Spleen (tissue), 7 donors: ENCODE measurements around the gene KCTD10.

Experiments used
- POLR2A ChIP-seq, 3 donors: fragments of 450-650 bp; IDR thresholded peaks; one replicate each; pipeline ENCODE4 v1.5.1; 2017; ENCODE audit warnings: antibody characterized with exemption in 3 of 3, mild to moderate bottlenecking in 1 of 3
- TF ChIP-seq, protein P1 (sequence below), 11 experiments: fragments of 200-600 bp in 7 of 11; fragments of 450-650 bp in 4 of 11; sonication (generic) in 4 of 11; IDR thresholded peaks in 8 of 11; conservative IDR thresholded peaks in 3 of 11; 1 replicate in 7 of 11; 2 replicates in 4 of 11; pipeline versions ENCODE4 v1.4.0 to v1.8.0; 2016 to 2021; ENCODE audit warnings: antibody characterized with exemption in 11 of 11, inconsistent platforms in 4 of 11, mild to moderate bottlenecking in 1 of 11
- donor health status: DM: no; HTN: no; CAD: no; lungs with moderate emphysema.
- donor health status: DM: no; HTN: no; CAD: no.
- donor health status: DM: no; HTN: no; CAD: no.

DNA sequence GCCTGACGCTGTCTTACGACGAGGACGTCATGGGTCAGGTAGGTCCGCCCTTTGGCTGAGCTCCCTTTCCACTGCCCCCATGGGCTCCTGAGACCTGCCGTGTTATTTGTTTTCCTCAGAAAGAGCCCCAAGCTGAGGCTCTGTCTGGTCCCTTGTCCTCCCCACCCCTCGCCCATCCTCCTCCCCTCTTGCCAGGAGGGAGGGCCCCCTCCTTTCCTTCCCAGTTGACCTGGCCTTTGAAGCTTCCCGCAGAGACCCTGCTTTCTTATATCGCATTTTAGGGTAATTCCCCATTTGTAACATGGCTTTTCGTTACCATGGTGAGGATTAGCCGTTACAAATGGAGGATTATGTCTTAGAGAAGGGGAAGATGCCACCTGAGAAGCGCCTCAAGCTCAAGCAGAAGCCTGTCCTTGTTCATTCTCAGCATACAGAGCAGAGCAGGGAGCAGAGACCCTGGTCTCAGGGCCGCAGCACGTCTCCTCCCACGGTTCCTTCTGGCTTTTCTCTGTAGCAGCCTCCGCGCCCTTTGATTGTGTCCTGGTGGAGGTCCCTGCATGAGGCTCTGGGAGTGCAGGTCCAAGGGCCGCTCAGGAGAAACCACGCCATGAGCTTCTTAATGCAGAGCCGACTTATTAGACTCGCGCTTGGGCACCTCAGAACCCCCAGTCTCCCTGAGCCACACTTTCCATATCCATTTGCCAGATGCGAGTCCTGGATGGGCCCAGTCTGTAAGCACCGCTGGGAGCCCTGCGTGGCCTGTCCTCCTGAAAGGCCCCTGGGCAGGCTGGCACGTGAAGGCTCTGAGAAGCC, 47.6 kb upstream of the KCTD10 start:
- TF ChIP-seq, protein P1, sequence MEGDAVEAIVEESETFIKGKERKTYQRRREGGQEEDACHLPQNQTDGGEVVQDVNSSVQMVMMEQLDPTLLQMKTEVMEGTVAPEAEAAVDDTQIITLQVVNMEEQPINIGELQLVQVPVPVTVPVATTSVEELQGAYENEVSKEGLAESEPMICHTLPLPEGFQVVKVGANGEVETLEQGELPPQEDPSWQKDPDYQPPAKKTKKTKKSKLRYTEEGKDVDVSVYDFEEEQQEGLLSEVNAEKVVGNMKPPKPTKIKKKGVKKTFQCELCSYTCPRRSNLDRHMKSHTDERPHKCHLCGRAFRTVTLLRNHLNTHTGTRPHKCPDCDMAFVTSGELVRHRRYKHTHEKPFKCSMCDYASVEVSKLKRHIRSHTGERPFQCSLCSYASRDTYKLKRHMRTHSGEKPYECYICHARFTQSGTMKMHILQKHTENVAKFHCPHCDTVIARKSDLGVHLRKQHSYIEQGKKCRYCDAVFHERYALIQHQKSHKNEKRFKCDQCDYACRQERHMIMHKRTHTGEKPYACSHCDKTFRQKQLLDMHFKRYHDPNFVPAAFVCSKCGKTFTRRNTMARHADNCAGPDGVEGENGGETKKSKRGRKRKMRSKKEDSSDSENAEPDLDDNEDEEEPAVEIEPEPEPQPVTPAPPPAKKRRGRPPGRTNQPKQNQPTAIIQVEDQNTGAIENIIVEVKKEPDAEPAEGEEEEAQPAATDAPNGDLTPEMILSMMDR (IDR thresholded peaks at IDR 0.05 in 8 of 11, conservative IDR thresholded peaks at IDR 0.05 in 3 of 11) = no peak
- no peak for TF ChIP-seq POLR2A (IDR thresholded peaks at IDR 0.05)
